Left renal pelvis (tissue), 4 donors: Measurements from ENCODE around the gene NEK2. TPM values are rescaled to one million over a fixed set of nuclear protein-coding genes. Genes with fewer than 3 reads are reported as not detected.

Experiments
- DNase-seq, 4 donors: peaks; one replicate each; pipeline ENCODE4 v3.0.0-alpha.2; 2013; ENCODE audit warnings: low read depth in 4 of 4, low spot score in 3 of 4
- polyA plus RNA-seq, 4 donors: library from polyadenylated mRNA; unstranded; fragments of 120-200 nt; gene quantifications; one replicate each; pipeline ENCODE4 v1.2.1, GENCODE V29; 2013; ENCODE audit not compliant: insufficient read length in 4 of 4

NEK2 gene
- polyA plus RNA-seq, 4 donors, result 17.2 to 21.7 (median 19.1) TPM

- no peak for DNase-seq
Measured at GRCh38 chr1:211613108-211613947, 62.1 kb downstream of the NEK2 start.

- DNase-seq, result no peak
Measured at GRCh38 chr1:211612786-211613107, 62.7 kb downstream of the NEK2 start.

Other genes starting within 250 kb of the NEK2 start
- gene RD3, start 183.5 kb downstream of the NEK2 start, polyA plus RNA-seq, result under 1 TPM; 0.08 to 0.46 (median 0.27) TPM
- 10 to 100 TPM; 19.2 to 38.7 (median 32.2) TPM for gene SLC30A1, start 96.5 kb downstream of the NEK2 start, polyA plus RNA-seq
- gene LPGAT1, start 155.1 kb upstream of the NEK2 start, polyA plus RNA-seq, result 10 to 100 TPM; 23.5 to 28.9 (median 27.6) TPM